ENCODE measurements around the gene PLEKHN1.
"Not testable (repeated sequence)": the region's sequence is repeated elsewhere in the genome, so short reads cannot be mapped to it uniquely, and the experiment has no call there.

The PLEKHN1 gene

DNA sequence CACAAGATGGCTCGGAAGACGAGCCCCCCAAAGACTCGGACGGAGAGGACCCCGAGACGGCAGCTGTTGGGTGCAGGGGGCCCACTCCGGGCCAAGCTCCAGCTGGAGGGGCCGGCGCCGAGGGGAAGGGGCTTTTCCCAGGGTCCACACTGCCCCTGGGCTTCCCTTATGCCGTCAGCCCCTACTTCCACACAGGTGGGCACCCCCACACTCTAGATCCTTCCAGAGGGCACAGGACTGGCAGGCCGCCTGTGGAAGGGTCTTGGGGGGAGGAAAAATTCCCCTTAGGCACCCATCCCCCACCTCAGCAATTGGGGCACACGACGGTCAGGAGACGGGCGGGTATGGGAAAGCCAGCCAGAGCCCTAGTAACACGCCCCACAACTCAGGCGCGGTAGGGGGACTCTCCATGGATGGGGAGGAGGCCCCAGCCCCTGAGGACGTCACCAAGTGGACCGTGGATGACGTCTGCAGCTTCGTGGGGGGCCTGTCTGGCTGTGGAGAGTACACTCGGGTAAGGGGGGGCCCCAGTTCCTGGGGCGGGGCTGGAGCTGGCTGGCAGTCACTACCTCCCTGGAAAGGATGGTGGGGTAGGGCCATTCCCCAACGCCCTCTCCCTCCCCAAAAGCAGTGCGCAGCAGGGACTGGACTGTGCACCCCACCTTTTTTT lies 23.3 kb upstream of the PLEKHN1 start:
- DNase-seq (ENCODE audit: low read depth), result no peak
- H3K4me3 ChIP-seq (ENCODE audit: low read depth, low read length), result no peak overlapping the region
- TF ChIP-seq, protein P1, sequence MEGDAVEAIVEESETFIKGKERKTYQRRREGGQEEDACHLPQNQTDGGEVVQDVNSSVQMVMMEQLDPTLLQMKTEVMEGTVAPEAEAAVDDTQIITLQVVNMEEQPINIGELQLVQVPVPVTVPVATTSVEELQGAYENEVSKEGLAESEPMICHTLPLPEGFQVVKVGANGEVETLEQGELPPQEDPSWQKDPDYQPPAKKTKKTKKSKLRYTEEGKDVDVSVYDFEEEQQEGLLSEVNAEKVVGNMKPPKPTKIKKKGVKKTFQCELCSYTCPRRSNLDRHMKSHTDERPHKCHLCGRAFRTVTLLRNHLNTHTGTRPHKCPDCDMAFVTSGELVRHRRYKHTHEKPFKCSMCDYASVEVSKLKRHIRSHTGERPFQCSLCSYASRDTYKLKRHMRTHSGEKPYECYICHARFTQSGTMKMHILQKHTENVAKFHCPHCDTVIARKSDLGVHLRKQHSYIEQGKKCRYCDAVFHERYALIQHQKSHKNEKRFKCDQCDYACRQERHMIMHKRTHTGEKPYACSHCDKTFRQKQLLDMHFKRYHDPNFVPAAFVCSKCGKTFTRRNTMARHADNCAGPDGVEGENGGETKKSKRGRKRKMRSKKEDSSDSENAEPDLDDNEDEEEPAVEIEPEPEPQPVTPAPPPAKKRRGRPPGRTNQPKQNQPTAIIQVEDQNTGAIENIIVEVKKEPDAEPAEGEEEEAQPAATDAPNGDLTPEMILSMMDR (IDR thresholded peaks at IDR 0.05; ENCODE audit: insufficient read depth, low read depth, low read length, missing control alignments), result no peak

DNA sequence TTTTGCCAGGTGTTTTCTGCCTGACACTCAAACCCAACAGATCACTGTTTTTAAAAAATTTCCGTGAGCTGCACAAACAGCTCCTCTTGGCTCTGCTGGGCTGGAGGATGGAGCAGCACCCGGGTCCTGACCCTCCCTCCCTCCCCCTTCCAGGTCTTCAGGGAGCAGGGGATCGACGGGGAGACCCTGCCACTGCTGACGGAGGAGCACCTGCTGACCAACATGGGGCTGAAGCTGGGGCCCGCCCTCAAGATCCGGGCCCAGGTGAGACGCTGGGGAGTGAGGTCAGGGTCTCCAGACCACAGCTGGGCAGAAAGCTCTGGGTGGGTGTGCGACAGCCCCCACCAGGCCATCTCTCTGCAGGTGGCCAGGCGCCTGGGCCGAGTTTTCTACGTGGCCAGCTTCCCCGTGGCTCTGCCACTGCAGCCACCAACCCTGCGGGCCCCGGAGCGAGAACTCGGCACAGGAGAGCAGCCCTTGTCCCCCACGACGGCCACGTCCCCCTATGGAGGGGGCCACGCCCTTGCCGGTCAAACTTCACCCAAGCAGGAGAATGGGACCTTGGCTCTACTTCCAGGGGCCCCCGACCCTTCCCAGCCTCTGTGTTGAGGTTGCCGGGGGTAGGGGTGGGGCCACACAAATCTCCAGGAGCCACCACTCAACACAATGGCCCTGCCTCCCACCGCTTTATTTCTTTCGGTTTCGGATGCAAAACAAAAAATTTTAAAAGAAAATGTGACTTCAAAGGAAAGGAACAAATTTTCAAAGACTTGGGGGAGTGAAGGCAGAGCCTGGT lies 22.5 kb upstream of the PLEKHN1 start:
- TF ChIP-seq, protein P1 (IDR thresholded peaks at IDR 0.05; ENCODE audit: insufficient read depth, low read depth, low read length, missing control alignments), result no peak
- H3K4me3 ChIP-seq (ENCODE audit: low read depth, low read length), result no peak overlapping the region
- DNase-seq (ENCODE audit: low read depth), result no peak

DNA sequence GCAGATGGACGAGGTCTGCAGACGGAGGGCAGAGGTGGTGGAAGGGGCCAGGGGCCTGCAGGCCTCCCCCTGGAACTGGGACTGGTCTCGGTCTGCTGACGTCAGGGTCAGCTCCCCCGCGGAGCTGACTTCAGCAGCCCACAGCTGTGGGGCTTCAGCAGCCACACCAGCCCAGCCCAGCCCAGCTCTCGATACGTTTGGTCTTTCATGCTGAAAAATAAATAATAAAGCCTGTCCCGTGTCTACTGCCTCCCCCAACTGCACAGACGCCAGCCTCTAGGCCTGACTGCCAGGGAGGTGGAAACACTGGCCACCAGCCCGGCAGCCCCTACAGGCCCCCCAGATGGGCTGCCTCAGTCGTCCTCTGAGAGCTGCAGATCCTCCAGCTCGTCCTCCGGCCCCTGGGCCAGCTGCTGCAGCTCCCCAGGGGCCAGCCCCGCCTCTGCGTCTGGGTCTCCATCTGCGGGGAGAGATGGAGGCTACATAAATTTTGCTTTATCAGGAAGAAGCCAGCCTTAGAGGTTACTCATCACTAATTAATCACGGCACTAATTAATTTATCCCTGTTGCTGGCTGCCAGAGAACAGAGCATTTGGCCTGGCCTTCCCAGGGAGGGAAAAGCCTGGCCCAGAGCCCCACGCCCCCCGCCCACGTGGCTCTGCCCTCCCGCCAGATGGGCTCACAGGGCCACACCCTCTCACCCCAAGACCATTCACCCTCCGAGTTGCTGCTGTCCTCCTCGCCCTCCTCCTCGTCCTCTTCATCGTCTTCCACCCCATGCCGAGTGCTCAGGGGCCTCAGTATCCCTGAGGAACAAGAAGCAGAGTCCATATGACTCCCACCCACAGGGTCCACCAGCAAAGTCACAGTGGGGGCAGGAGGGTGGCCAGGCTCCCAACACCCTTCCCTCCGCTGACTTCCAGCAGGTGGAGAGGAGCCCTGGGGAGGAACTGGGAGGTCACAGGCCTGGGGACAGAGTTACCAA lies 21.6 kb upstream of the PLEKHN1 start:
- no peak for DNase-seq (ENCODE audit: low read depth)
- H3K4me3 ChIP-seq (ENCODE audit: low read depth, low read length), result no peak overlapping the region
- TF ChIP-seq, protein P1 (IDR thresholded peaks at IDR 0.05; ENCODE audit: insufficient read depth, low read depth, low read length, missing control alignments), result no peak

DNA sequence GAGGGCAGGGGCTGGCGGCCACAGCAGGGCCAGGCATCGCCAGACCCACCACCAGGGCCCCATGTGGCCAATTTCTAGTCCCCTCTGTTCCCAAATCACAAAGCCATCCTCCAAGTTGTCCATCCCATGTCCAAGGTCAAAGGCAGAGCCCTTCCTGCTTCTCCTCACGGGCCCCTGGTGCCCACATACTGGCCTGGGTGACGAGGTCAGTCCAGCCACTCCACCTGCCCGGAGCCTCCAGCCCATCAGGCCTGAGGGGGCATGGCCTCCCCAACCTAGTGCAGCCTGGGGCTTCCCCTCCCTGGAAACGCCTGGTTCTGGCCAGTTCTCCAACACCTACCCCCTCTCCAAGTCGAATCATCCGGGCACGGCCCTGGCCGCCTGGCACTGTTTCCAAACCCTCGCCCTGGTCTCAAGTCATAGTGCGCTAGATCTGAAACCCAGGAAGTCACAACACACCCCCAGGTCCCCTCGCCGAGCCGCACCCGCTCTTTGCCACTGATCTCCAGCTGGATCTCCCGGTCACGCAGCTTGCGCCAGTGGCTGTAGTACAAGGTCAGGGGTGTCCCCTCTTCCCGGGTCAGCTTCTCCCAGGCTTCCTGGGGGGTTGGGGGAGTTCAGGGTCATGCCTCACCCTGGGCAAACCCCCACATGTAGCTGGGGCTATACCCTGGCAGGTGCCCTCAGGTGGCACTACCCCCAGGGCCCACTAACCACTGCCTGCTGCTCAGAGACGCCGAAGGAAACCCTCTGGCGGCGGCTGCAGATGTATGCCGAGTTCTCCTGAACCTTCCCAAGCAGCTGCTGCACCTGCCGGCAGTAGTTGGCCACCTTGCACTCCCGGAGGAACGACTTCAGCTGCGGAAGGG lies 20.4 kb upstream of the PLEKHN1 start:
- H3K4me3 ChIP-seq (ENCODE audit: low read depth, low read length), result no peak overlapping the region
- no peak for DNase-seq (ENCODE audit: low read depth)
- TF ChIP-seq, protein P1 (IDR thresholded peaks at IDR 0.05; ENCODE audit: insufficient read depth, low read depth, low read length, missing control alignments), result no peak

GRCh38 chr1:946811-947210 lies 19.5 kb upstream of the PLEKHN1 start:
- H3K4me3 ChIP-seq (ENCODE audit: low read depth, low read length); DNase-seq (ENCODE audit: low read depth): not testable (repeated sequence)

GRCh38 chr1:947958-948357 lies 18.3 kb upstream of the PLEKHN1 start:
- no peak for DNase-seq (ENCODE audit: low read depth)
- no peak overlapping the region for H3K4me3 ChIP-seq (ENCODE audit: low read depth, low read length)
- TF ChIP-seq, protein P1 (IDR thresholded peaks at IDR 0.05; ENCODE audit: insufficient read depth, low read depth, low read length, missing control alignments), result no peak
